Lower leg skin (tissue), 3 donors: ENCODE data around the gene SRSF4.

ENCODE experiments used
- CTCF ChIP-seq, 3 donors: fragments of 450-650 bp; IDR thresholded peaks; one replicate each; pipeline ENCODE4 v1.5.1; 2016; ENCODE audit warnings: antibody characterized with exemption in 3 of 3, mild to moderate bottlenecking in 3 of 3, moderate library complexity in 2 of 3
- POLR2A ChIP-seq, 2 donors: fragments of 450-650 bp; IDR thresholded peaks; one replicate each; pipeline ENCODE4 v1.6.1; 2016 to 2017; ENCODE audit warnings: antibody characterized with exemption in 2 of 2, mild to moderate bottlenecking in 1 of 2, moderate library complexity in 1 of 2

- TF ChIP-seq CTCF (IDR thresholded peaks at IDR 0.05) (no peak), POLR2A (IDR thresholded peaks at IDR 0.05) (no peak)
Measured at GRCh38 chr1:29230553-29231378, 49.1 kb upstream of the SRSF4 start, which contains the start of gene MECR.
